ENCODE results near the gene GATA6. TPM values are rescaled to one million over a fixed set of nuclear protein-coding genes. Genes with fewer than 3 reads are reported as not detected.

GATA6 gene
- total and polyA plus RNA-seq, 2 of the 8 experiments (the other 6 are each of a cell fraction or from before 2014, with no cell fraction given) = 0.09 TPM; not detected in 1

- no peak for TF ChIP-seq RBBP5 (IDR thresholded peaks at IDR 0.05; ENCODE audit: borderline replicate concordance, low read depth, low read length)
- TF ChIP-seq SIN3A (conservative IDR thresholded peaks at IDR 0.05 in 1 of 2, IDR thresholded peaks at IDR 0.05 in 1 of 2; ENCODE audit: low read depth in 1 of 2, low read length in 2 of 2) = no peak
- TF ChIP-seq, protein P1, sequence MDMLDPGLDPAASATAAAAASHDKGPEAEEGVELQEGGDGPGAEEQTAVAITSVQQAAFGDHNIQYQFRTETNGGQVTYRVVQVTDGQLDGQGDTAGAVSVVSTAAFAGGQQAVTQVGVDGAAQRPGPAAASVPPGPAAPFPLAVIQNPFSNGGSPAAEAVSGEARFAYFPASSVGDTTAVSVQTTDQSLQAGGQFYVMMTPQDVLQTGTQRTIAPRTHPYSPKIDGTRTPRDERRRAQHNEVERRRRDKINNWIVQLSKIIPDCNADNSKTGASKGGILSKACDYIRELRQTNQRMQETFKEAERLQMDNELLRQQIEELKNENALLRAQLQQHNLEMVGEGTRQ (IDR thresholded peaks at IDR 0.05; ENCODE audit: low read length) = no peak
- TF ChIP-seq MAFK (IDR thresholded peaks at IDR 0.05; ENCODE audit: low read depth, low read length) = no peak
- no peak for TF ChIP-seq RXRA (IDR thresholded peaks at IDR 0.05; ENCODE audit: insufficient read depth, low read depth, low read length)
These were observed 35.6 kb downstream of the GATA6 start (continued) for GRCh38 chr18:22204996-22205395.
